WTC11 (cell line): ENCODE results near the gene KRT8. TPM values are rescaled to one million over a fixed set of nuclear protein-coding genes. Genes with fewer than 3 reads are reported as not detected.

Experiments
- ATAC-seq: fragments of 200-7000 bp; cut with Tn5 transposase; 2 replicates; pipeline ENCODE4 v1.10.0; 2021; ENCODE audit warnings: mild to moderate bottlenecking, moderate library complexity
- CTCF ChIA-PET: fragments of 300-600 bp; sonication (Branson Sonifier 250); formaldehyde crosslinking; loops from one replicate; lab custom pipeline; 2021; ENCODE audit warnings: antibody characterized with exemption; lab: Charles Lee
- POLR2A ChIA-PET: fragments of 350-600 bp; sonication (Branson Sonifier 250); formaldehyde crosslinking; loops from one replicate; lab custom pipeline; 2021; ENCODE audit warnings: antibody characterized with exemption; lab: Charles Lee
- DNase-seq: peaks from one replicate; pipeline ENCODE4 v3.0.0; 2021; ENCODE audit warnings: low spot score
- H3K27ac Mint-ChIP-seq: 2 replicates; pipeline ENCODE4 v1.8.0; 2021; ENCODE audit warnings: mixed read lengths
- H3K27me3 Mint-ChIP-seq: 2 replicates; pipeline ENCODE4 v1.8.0; 2021; ENCODE audit warnings: low read depth, mild to moderate bottlenecking, moderate library complexity, mixed read lengths
- H3K36me3 Mint-ChIP-seq: 2 replicates; pipeline ENCODE4 v1.8.0; 2021; ENCODE audit warnings: mixed read lengths
- H3K4me1 Mint-ChIP-seq: 2 replicates; pipeline ENCODE4 v1.8.0; 2022; ENCODE audit warnings: mixed read lengths
- H3K4me3 Mint-ChIP-seq: 2 replicates; pipeline ENCODE4 v1.8.0; 2021; ENCODE audit warnings: mild to moderate bottlenecking, moderate library complexity, mixed read lengths
- H3K9me3 Mint-ChIP-seq: 2 replicates; pipeline ENCODE4 v1.8.0; 2021; ENCODE audit warnings: mixed read lengths
- AFF4 ChIP-seq: sonication (generic); formaldehyde crosslinking; IDR thresholded peaks from 2 replicates; pipeline ENCODE4 v1.8.1; 2023; ENCODE audit warnings: mild to moderate bottlenecking, missing genetic modification reagents, borderline replicate concordance
- CREB1 ChIP-seq: sonication (generic); formaldehyde crosslinking; IDR thresholded peaks from 2 replicates; pipeline ENCODE4 v1.8.0; 2023; ENCODE audit warnings: mild to moderate bottlenecking, missing genetic modification reagents
- E2F4 ChIP-seq: sonication (generic); formaldehyde crosslinking; IDR thresholded peaks from 2 replicates; pipeline ENCODE4 v1.8.1; 2022; ENCODE audit warnings: low read depth, mild to moderate bottlenecking, moderate library complexity, missing genetic modification reagents, borderline replicate concordance
- GRHL2 ChIP-seq: fragments of 250-450 bp; sonication (Bioruptor Pico); IDR thresholded peaks from 2 replicates; pipeline ENCODE4 v1.8.0; 2022; ENCODE audit warnings: mild to moderate bottlenecking, moderate library complexity; ENCODE audit not compliant: insufficient replicate concordance, severe bottlenecking
- GTF2I ChIP-seq: fragments of 250-450 bp; sonication (Bioruptor Pico); conservative IDR thresholded peaks from 2 replicates; pipeline ENCODE4 v1.4.0; 2021; ENCODE audit warnings: mild to moderate bottlenecking
- HMGA2 ChIP-seq: fragments of 250-450 bp; sonication (Bioruptor Pico); IDR thresholded peaks from 2 replicates; pipeline ENCODE4 v1.4.0; 2021; ENCODE audit warnings: mild to moderate bottlenecking, moderate library complexity
- IRF1 ChIP-seq: sonication (generic); formaldehyde crosslinking; IDR thresholded peaks from 2 replicates; pipeline ENCODE4 v1.8.0; 2023; ENCODE audit warnings: missing genetic modification reagents
- IRF2 ChIP-seq: sonication (generic); formaldehyde crosslinking; IDR thresholded peaks from 2 replicates; pipeline ENCODE4 v1.8.0; 2022; ENCODE audit warnings: low read depth, missing genetic modification reagents, borderline replicate concordance
- MXD4 ChIP-seq: fragments of 250-450 bp; sonication (Bioruptor Pico); IDR thresholded peaks from 2 replicates; pipeline ENCODE4 v1.8.0; 2021; ENCODE audit warnings: mild to moderate bottlenecking, moderate library complexity, borderline replicate concordance
- NFYB ChIP-seq: sonication (generic); formaldehyde crosslinking; conservative IDR thresholded peaks from 2 replicates; pipeline ENCODE4 v1.8.0; 2022; ENCODE audit warnings: low read depth, missing genetic modification reagents
- USF2 ChIP-seq: sonication (generic); formaldehyde crosslinking; IDR thresholded peaks from 2 replicates; pipeline ENCODE4 v1.8.1; 2023; ENCODE audit warnings: mild to moderate bottlenecking, missing genetic modification reagents, moderate library complexity
- ZNF317 ChIP-seq: sonication (generic); formaldehyde crosslinking; IDR thresholded peaks from 2 replicates; pipeline ENCODE4 v1.8.1; 2023; ENCODE audit warnings: low read depth, mild to moderate bottlenecking, moderate library complexity, missing genetic modification reagents, borderline replicate concordance
- ZNF425 ChIP-seq: fragments of 250-450 bp; sonication (Bioruptor Pico); conservative IDR thresholded peaks from 2 replicates; pipeline ENCODE4 v1.9.0; 2021; ENCODE audit warnings: mild to moderate bottlenecking
- total RNA-seq: library from RNA; stranded (reverse); gene quantifications from 3 replicates; pipeline ENCODE4 v1.2.3, GENCODE V29; 2021
- TF ChIP-seq, protein P1 (sequence below): fragments of 250-450 bp; sonication (Bioruptor Pico); IDR thresholded peaks from 2 replicates; pipeline ENCODE4 v2.1.2; 2022; ENCODE audit warnings: mild to moderate bottlenecking, moderate library complexity
- TF ChIP-seq, protein P2 (sequence below): fragments of 250-450 bp; sonication (Bioruptor Pico); IDR thresholded peaks from 2 replicates; pipeline ENCODE4 v1.9.0; 2021; ENCODE audit warnings: mild to moderate bottlenecking

KRT8 gene
- total RNA-seq, 1 experiment from 2014 or later, result 477 TPM

- H3K27ac Mint-ChIP-seq, result no peak overlapping the region
- no peak for ATAC-seq
- POLR2A ChIA-PET, result no interaction called here
- H3K4me1 Mint-ChIP-seq, result no peaks in the 10 kb centered on the region
- TF ChIP-seq HMGA2 (CRISPR knock-in tag) (no peak), GRHL2 (CRISPR knock-in tag) (no peak), IRF1 (CRISPR knock-in tag) (no peak), GTF2I (CRISPR knock-in tag) (no peak), CREB1 (CRISPR knock-in tag) (no peak), E2F4 (CRISPR knock-in tag) (no peak), USF2 (CRISPR knock-in tag) (no peak), ZNF317 (CRISPR knock-in tag) (no peak), ZNF425 (no peak), AFF4 (no peak), IRF2 (CRISPR knock-in tag) (no peak), NFYB (no peak), MXD4 (CRISPR knock-in tag) (no peak)
- TF ChIP-seq, protein P1, sequence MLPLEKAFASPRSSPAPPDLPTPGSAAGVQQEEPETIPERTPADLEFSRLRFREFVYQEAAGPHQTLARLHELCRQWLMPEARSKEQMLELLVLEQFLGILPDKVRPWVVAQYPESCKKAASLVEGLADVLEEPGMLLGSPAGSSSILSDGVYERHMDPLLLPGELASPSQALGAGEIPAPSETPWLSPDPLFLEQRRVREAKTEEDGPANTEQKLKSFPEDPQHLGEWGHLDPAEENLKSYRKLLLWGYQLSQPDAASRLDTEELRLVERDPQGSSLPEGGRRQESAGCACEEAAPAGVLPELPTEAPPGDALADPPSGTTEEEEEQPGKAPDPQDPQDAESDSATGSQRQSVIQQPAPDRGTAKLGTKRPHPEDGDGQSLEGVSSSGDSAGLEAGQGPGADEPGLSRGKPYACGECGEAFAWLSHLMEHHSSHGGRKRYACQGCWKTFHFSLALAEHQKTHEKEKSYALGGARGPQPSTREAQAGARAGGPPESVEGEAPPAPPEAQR, result no peak
- TF ChIP-seq, protein P2, sequence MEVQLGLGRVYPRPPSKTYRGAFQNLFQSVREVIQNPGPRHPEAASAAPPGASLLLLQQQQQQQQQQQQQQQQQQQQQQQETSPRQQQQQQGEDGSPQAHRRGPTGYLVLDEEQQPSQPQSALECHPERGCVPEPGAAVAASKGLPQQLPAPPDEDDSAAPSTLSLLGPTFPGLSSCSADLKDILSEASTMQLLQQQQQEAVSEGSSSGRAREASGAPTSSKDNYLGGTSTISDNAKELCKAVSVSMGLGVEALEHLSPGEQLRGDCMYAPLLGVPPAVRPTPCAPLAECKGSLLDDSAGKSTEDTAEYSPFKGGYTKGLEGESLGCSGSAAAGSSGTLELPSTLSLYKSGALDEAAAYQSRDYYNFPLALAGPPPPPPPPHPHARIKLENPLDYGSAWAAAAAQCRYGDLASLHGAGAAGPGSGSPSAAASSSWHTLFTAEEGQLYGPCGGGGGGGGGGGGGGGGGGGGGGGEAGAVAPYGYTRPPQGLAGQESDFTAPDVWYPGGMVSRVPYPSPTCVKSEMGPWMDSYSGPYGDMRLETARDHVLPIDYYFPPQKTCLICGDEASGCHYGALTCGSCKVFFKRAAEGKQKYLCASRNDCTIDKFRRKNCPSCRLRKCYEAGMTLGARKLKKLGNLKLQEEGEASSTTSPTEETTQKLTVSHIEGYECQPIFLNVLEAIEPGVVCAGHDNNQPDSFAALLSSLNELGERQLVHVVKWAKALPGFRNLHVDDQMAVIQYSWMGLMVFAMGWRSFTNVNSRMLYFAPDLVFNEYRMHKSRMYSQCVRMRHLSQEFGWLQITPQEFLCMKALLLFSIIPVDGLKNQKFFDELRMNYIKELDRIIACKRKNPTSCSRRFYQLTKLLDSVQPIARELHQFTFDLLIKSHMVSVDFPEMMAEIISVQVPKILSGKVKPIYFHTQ (CRISPR knock-in tag), result no peak
- TF ChIP-seq, all 79 proteins: peak for 0
- H3K27me3 Mint-ChIP-seq, result no peaks in the 10 kb centered on the region; the same call in 1 of the 2 replicates
- H3K36me3 Mint-ChIP-seq, result no peaks in the 10 kb centered on the region
- CTCF ChIA-PET, result interaction anchor here (1.2 kb wide), 1 partner anchor 13 kb away, joined by 6 read pairs; no protein-coding TSS in a partner anchor
- H3K9me3 Mint-ChIP-seq, result no peaks in the 10 kb centered on the region
- no peak overlapping the region for H3K4me3 Mint-ChIP-seq
- DNase-seq, result no peak
Measured at GRCh38 chr12:52857500-52857899, 47.4 kb downstream of the KRT8 start.
